ENCODE results near the gene CALD1.

DNA sequence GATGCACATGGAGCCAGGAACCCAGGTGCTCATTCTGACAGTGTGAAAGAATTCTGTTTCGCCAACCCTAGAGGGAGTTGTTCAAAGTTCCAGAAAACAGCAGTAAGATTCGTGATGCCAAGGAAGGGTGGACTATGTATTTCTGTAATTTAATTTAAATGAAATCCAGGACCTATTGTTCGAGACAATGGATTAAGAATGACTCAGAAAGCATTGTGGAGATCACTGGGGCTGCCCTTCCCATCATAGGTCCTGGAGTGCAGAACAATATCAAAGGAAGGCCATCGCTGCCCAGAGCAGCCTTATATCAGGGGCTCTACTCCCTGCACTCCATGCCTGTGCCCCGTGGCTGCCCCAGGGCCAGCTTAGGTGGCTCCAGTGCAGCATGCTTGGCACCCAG is 32.1 kb upstream of the CALD1 start:
- TF ChIP-seq, protein P1, sequence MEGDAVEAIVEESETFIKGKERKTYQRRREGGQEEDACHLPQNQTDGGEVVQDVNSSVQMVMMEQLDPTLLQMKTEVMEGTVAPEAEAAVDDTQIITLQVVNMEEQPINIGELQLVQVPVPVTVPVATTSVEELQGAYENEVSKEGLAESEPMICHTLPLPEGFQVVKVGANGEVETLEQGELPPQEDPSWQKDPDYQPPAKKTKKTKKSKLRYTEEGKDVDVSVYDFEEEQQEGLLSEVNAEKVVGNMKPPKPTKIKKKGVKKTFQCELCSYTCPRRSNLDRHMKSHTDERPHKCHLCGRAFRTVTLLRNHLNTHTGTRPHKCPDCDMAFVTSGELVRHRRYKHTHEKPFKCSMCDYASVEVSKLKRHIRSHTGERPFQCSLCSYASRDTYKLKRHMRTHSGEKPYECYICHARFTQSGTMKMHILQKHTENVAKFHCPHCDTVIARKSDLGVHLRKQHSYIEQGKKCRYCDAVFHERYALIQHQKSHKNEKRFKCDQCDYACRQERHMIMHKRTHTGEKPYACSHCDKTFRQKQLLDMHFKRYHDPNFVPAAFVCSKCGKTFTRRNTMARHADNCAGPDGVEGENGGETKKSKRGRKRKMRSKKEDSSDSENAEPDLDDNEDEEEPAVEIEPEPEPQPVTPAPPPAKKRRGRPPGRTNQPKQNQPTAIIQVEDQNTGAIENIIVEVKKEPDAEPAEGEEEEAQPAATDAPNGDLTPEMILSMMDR (IDR thresholded peaks at IDR 0.05): no peak
- TF ChIP-seq ZFX (IDR thresholded peaks at IDR 0.05; ENCODE audit: borderline replicate concordance): no peak
